ENCODE measurements around the gene PAK1. TPM values are rescaled to one million over a fixed set of nuclear protein-coding genes. Genes with fewer than 3 reads are reported as not detected.

PAK1 gene
- total and polyA plus RNA-seq, 2 of the 8 experiments (the other 6 are each of a cell fraction or from before 2014, with no cell fraction given), result 87.7 to 151 TPM

DNA sequence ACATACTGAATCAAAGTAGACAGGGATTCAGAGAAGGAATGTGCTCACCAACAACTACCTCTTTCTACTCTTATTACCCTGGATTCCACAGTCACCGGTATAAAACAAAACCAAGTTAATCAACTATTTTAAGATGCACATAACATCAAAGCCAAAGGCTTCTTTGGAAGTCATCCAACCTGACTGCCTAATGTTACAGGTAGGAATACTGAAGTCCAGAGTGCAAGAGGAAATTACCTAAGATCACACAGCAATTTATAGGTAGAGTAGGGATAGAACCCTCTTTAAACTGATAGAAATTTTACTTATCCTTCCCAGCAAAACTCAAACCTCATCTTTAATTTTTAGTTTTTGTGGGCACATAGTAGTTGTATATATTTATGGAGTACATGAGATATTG, 76.3 kb downstream of the PAK1 start:
- H4K5ac ChIP-seq (ENCODE audit: insufficient read length, low read depth, low read length), result no peak overlapping the region
- no peak overlapping the region for H3K4me2 ChIP-seq (ENCODE audit: insufficient read depth in 1 of 2, low read depth in 2 of 2, low read length in 2 of 2)
- no peaks in the 10 kb centered on the region for H3K9me3 ChIP-seq (ENCODE audit: insufficient read depth in 2 of 2, low read depth in 1 of 2, low read length in 1 of 2)
- no peak overlapping the region for H3K9ac ChIP-seq (replicated peaks in 1 of 4; ENCODE audit: extremely low read depth in 1 of 4, low read depth in 3 of 4, low read length in 3 of 4)
- H2BK15ac ChIP-seq (ENCODE audit: low read length), result no peak overlapping the region
- H3K23me2 ChIP-seq (ENCODE audit: low read depth, low read length), result no peaks in the 10 kb centered on the region; the same call in 1 of the 2 replicates
- H2BK120ac ChIP-seq (replicated peaks; ENCODE audit: low read depth, low read length), result no peak overlapping the region
- DNase-seq (ENCODE audit: low read depth in 1 of 2, low spot score in 2 of 2), result no peak
- H3K4ac ChIP-seq (replicated peaks; ENCODE audit: insufficient read length, low read depth, low read length), result no peak overlapping the region
- ChIA-PET CTCF (ENCODE audit: partially characterized antibody) (no interaction called here), POLR2A (ENCODE audit: partially characterized antibody) (no interaction called here)
- H4K8ac ChIP-seq (ENCODE audit: extremely low read depth, insufficient read depth, low read length), result no peak overlapping the region
- no peak for TF ChIP-seq RAD21 (IDR thresholded peaks at IDR 0.05 in 1 of 2, conservative IDR thresholded peaks at IDR 0.05 in 1 of 2; ENCODE audit: low read depth in 2 of 2, low read length in 2 of 2)
- TF ChIP-seq HDAC2 (IDR thresholded peaks at IDR 0.05; ENCODE audit: borderline replicate concordance in 1 of 2, low read depth in 2 of 2, low read length in 2 of 2), result no peak
- no peak overlapping the region for H2AK5ac ChIP-seq (ENCODE audit: low read depth, low read length)
- no peaks in the 10 kb centered on the region for H3K36me3 ChIP-seq (ENCODE audit: control insufficient read depth in 2 of 4, insufficient read depth in 4 of 4, low read length in 3 of 4)
- H3K79me2 ChIP-seq (ENCODE audit: control insufficient read depth in 1 of 2, insufficient read depth in 2 of 2, low read length in 2 of 2), result peaks cover 13 to 90% of the 10 kb centered on the region in 2 experiments
- H3K79me1 ChIP-seq (ENCODE audit: low read depth, low read length), result peaks cover 3% of the 10 kb centered on the region
- no peak overlapping the region for H3K18ac ChIP-seq (ENCODE audit: extremely low read depth, low read length)
- H4K20me1 ChIP-seq (replicated peaks in 1 of 2; ENCODE audit: control insufficient read depth in 1 of 2, insufficient read depth in 2 of 2, low read length in 2 of 2), result peaks cover 6 to 15% of the 10 kb centered on the region in 2 experiments
- H2BK20ac ChIP-seq (ENCODE audit: low read length), result no peak overlapping the region
- no peak overlapping the region for H3K27ac ChIP-seq (ENCODE audit: low read depth, low read length)
- H3K14ac ChIP-seq (ENCODE audit: insufficient read length), result no peak overlapping the region
- H3K4me1 ChIP-seq (replicated peaks in 1 of 4; ENCODE audit: control insufficient read depth in 3 of 4, insufficient read depth in 4 of 4, low read length in 3 of 4), result peaks cover 0 to 19% (median 8%) of the 10 kb centered on the region in 4 experiments; a peak in 2 of 7 replicates
- no peak overlapping the region for H3K4me3 ChIP-seq (ENCODE audit: extremely low read depth in 1 of 4, insufficient read depth in 2 of 4, low read depth in 3 of 4, low read length in 4 of 4)
- H2BK12ac ChIP-seq (ENCODE audit: low read depth, low read length), result no peak overlapping the region
- FAIRE-seq, result no peak
- H3K56ac ChIP-seq (replicated peaks; ENCODE audit: insufficient read length, low read depth, low read length), result no peak overlapping the region
- no peaks in the 10 kb centered on the region for H3K27me3 ChIP-seq (replicated peaks in 1 of 4; ENCODE audit: control insufficient read depth in 3 of 4, extremely low read depth in 1 of 4, insufficient read depth in 3 of 4, low read length in 3 of 4)
- 68% methylated on average over 1 of the region's 1 CpG; no CpG with 5 or more reads in 1 of the 2 experiments for WGBS, 2 experiments (ENCODE audit: extremely low coverage in 1 of 2, insufficient coverage in 1 of 2, insufficient read length in 1 of 2, insufficient replicate concordance in 2 of 2, low coverage in 1 of 2, low lambda C conversion rate in 2 of 2, missing lambda C conversion rate in 1 of 2)
- no peak overlapping the region for H2BK5ac ChIP-seq (ENCODE audit: low read depth, low read length)
- H2AFZ ChIP-seq (ENCODE audit: low read length), result no peak overlapping the region
- H4K91ac ChIP-seq (replicated peaks; ENCODE audit: insufficient read length, low read length), result no peak overlapping the region
- H3K23ac ChIP-seq (ENCODE audit: insufficient read length), result no peak overlapping the region
